ENCODE results near the gene GAS6. TPM values are rescaled to one million over a fixed set of nuclear protein-coding genes. Genes with fewer than 3 reads are reported as not detected.
A peak's percentile ranks its signal among the peaks of the same experiment; 100 is the strongest.

Gene GAS6
- total RNA-seq, 6 donors from 2014 or later = 129 to 299 (median 180) TPM

GRCh38 chr13:113811081-113811928, 52.6 kb downstream of the GAS6 start:
- TF ChIP-seq EP300 (IDR thresholded peaks at IDR 0.05) (no peak), POLR2A (IDR thresholded peaks at IDR 0.05) (no peak), POLR2AphosphoS5 (IDR thresholded peaks at IDR 0.05) (no peak)
- H3K27ac ChIP-seq = no peak overlapping the region
- DNase-seq (peak in 1 of 2 donors; percentile 55), ATAC-seq (ENCODE audit: low FRiP score in 2 of 2) (no peak)
- peaks cover 24 to 35% (median 29%) of the 10 kb centered on the region in 4 donors for H3K4me1 ChIP-seq
- no peaks in the 10 kb centered on the region for H3K27me3 ChIP-seq
- 89 to 95% methylated on average over 20 to 26 of the region's 30 CpGs for WGBS, 2 donors
- peaks cover 0 to 15% (median 5%) of the 10 kb centered on the region in 4 donors for H3K9me3 ChIP-seq
- no peaks in the 10 kb centered on the region for H3K36me3 ChIP-seq
- no peak overlapping the region for H3K4me3 ChIP-seq

DNA sequence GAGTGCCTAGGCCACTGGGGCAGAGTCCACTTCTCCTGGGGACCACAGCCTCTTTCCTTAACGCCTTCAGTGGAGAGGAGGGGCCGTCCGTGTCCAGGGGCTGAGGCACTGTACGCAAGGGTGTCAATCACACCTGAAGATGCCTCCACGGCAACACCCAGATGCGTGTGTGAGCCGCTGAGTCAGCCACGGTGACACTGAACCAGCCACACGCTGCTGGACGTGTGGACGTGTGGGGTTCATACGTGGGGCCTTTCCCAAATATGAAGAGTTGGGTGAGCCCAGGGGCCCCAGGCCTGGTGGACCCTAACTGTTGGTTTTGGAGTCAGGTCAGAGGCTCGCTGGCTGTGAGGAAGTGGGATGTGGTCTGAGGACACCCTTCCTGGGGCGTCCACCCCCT, 53.2 kb downstream of the GAS6 start:
- peaks cover 20 to 28% (median 24%) of the 10 kb centered on the region in 4 donors for H3K4me1 ChIP-seq
- H3K36me3 ChIP-seq = no peaks in the 10 kb centered on the region
- DNase-seq = no peak

DNA sequence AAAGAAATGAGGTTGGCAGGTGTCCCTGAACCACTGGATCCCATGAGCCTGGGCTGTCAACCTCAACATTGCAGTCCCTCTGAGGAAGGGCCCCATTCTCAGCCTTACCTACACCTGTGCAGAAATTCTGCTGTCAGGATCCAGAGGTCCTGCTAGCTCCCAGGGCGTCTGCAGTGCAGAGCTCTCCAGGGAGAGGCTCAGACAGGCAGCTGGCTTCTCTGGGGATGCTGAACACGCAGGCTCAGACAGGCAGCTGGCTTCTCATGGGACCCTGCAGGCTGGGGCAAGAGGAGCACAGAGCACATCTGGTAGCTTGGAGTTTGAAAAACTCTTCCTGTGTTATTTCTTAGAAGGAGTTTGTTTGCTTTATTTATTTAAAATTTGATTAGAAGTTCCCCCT, 53.9 kb downstream of the GAS6 start:
- Histone ChIP-seq H3K27ac (no peak overlapping the region), H3K27me3 (no peaks in the 10 kb centered on the region), H3K36me3 (no peaks in the 10 kb centered on the region), H3K4me3 (no peak overlapping the region), H3K4me1 (peaks cover 15 to 21% (median 18%) of the 10 kb centered on the region in 4 donors), H3K9me3 (peaks cover 0 to 15% (median 5%) of the 10 kb centered on the region in 4 donors)
- TF ChIP-seq, protein P1, sequence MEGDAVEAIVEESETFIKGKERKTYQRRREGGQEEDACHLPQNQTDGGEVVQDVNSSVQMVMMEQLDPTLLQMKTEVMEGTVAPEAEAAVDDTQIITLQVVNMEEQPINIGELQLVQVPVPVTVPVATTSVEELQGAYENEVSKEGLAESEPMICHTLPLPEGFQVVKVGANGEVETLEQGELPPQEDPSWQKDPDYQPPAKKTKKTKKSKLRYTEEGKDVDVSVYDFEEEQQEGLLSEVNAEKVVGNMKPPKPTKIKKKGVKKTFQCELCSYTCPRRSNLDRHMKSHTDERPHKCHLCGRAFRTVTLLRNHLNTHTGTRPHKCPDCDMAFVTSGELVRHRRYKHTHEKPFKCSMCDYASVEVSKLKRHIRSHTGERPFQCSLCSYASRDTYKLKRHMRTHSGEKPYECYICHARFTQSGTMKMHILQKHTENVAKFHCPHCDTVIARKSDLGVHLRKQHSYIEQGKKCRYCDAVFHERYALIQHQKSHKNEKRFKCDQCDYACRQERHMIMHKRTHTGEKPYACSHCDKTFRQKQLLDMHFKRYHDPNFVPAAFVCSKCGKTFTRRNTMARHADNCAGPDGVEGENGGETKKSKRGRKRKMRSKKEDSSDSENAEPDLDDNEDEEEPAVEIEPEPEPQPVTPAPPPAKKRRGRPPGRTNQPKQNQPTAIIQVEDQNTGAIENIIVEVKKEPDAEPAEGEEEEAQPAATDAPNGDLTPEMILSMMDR (IDR thresholded peaks at IDR 0.05) = no peak
- no peak for TF ChIP-seq POLR2AphosphoS5 (IDR thresholded peaks at IDR 0.05)
- TF ChIP-seq POLR2A (IDR thresholded peaks at IDR 0.05) = no peak
- no peak for TF ChIP-seq EP300 (IDR thresholded peaks at IDR 0.05)
- no peak for DNase-seq
- WGBS, 2 donors = 86% methylated on average over 2 of the region's 2 CpGs
- ATAC-seq (ENCODE audit: low FRiP score in 2 of 2) = no peak

More for the DNA sequence above, 53.2 kb downstream of the GAS6 start:
- no peak for ATAC-seq (ENCODE audit: low FRiP score in 2 of 2)
- TF ChIP-seq POLR2AphosphoS5 (IDR thresholded peaks at IDR 0.05) (no peak), EP300 (IDR thresholded peaks at IDR 0.05) (no peak), POLR2A (IDR thresholded peaks at IDR 0.05) (no peak)
- TF ChIP-seq, protein P1 (IDR thresholded peaks at IDR 0.05) = no peak
- H3K27ac ChIP-seq = no peak overlapping the region
- 95 to 97% methylated on average over 12 to 14 of the region's 14 CpGs for WGBS, 2 donors
- H3K4me3 ChIP-seq = no peak overlapping the region
- H3K9me3 ChIP-seq = peaks cover 0 to 15% (median 5%) of the 10 kb centered on the region in 4 donors
- no peaks in the 10 kb centered on the region for H3K27me3 ChIP-seq

GRCh38 chr13:113808058-113808834, 55.6 kb downstream of the GAS6 start:
- WGBS, 2 donors = 76 to 85% methylated on average over 12 of the region's 12 CpGs
- no peak overlapping the region for H3K27ac ChIP-seq
- H3K4me3 ChIP-seq = no peak overlapping the region
- no peaks in the 10 kb centered on the region for H3K27me3 ChIP-seq
- DNase-seq (no peak), ATAC-seq (ENCODE audit: low FRiP score in 2 of 2) (no peak)
- H3K4me1 ChIP-seq = peaks cover under 1 to 4% (median 3%) of the 10 kb centered on the region in 4 donors
- no peaks in the 10 kb centered on the region for H3K36me3 ChIP-seq
- peaks cover 0 to 15% (median 5%) of the 10 kb centered on the region in 4 donors for H3K9me3 ChIP-seq
- TF ChIP-seq EP300 (IDR thresholded peaks at IDR 0.05) = no peak
- TF ChIP-seq, protein P1 (IDR thresholded peaks at IDR 0.05) = no peak
- TF ChIP-seq POLR2AphosphoS5 (IDR thresholded peaks at IDR 0.05) = no peak
- TF ChIP-seq POLR2A (IDR thresholded peaks at IDR 0.05) = no peak

DNA sequence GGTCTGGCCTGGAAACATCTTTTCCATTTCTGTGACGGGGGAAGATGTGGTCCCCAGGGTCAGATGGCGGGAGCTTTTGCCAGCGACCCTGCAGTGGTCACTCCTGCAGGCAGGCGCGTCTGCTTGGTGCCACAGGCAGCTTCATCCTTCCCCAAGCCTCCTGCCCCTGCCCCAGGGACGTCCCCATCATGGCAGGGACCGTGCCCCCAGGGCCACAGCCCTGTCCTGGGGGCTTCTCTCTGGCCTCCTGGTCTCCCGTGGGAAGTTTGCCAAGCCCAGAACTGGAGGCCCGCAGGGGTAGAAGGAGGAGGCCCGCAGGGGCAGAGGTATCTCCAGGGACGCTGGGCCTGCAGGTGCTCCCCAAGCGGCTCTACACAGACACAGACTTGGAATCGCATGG, 57.4 kb downstream of the GAS6 start:
- no peak for ATAC-seq (ENCODE audit: low FRiP score in 2 of 2)
- DNase-seq = no peak
- H3K36me3 ChIP-seq = no peaks in the 10 kb centered on the region
- TF ChIP-seq POLR2AphosphoS5 (IDR thresholded peaks at IDR 0.05) (no peak), EP300 (IDR thresholded peaks at IDR 0.05) (no peak), POLR2A (IDR thresholded peaks at IDR 0.05) (no peak)
- TF ChIP-seq, protein P1 (IDR thresholded peaks at IDR 0.05) = no peak
- peaks cover 0 to 15% (median 5%) of the 10 kb centered on the region in 4 donors for H3K9me3 ChIP-seq
- no peaks in the 10 kb centered on the region for H3K27me3 ChIP-seq
- H3K4me1 ChIP-seq = peaks cover 0 to 10% (median 7%) of the 10 kb centered on the region in 4 donors
- no peak overlapping the region for H3K27ac ChIP-seq
- no peak overlapping the region for H3K4me3 ChIP-seq
- 95 to 97% methylated on average over 5 to 13 of the region's 13 CpGs for whole genome bisulfite sequencing, 2 donors

Data from upper lobe of left lung (tissue), 6 donors.